GM18951 (cell line): ENCODE measurements around the gene RASSF10.

Experiments
- POLR2A ChIP-seq: IDR thresholded peaks from 4 replicates; pipeline ENCODE4 v1.6.1; 2011; ENCODE audit warnings: mild to moderate bottlenecking; ENCODE audit not compliant: insufficient read length, insufficient read depth; ENCODE audit errors: extremely low read depth
- in situ Hi-C: fragments of 300-500 bp; cut with MboI; formaldehyde crosslinking; loops from one replicate; pipeline ENCODE4 v1.12.0; 2022; ENCODE audit warnings: low sequenced_read_pairs, mixed read lengths, inconsistent platforms; ENCODE audit not compliant: unreplicated experiment

The RASSF10 gene

GRCh38 chr11:12979928-12980689, 29.0 kb upstream of the RASSF10 start:
- in situ Hi-C loops = no loop called here
- TF ChIP-seq POLR2A = no peak

GRCh38 chr11:12981676-12982522, 27.2 kb upstream of the RASSF10 start:
- in situ Hi-C loops = no loop called here
- no peak for TF ChIP-seq POLR2A

- in situ Hi-C loops = no loop called here
- TF ChIP-seq POLR2A = no peak
Observed at GRCh38 chr11:12983336-12983735, 25.8 kb upstream of the RASSF10 start.

GRCh38 chr11:12986194-12986898, 22.8 kb upstream of the RASSF10 start:
- in situ Hi-C loops = no loop called here

GRCh38 chr11:12989428-12990161, 19.5 kb upstream of the RASSF10 start:
- no peak for TF ChIP-seq POLR2A
- in situ Hi-C loops = no loop called here

More at GRCh38 chr11:12986194-12986898, 22.8 kb upstream of the RASSF10 start:
- TF ChIP-seq POLR2A = no peak

GRCh38 chr11:12990162-12990480, 19.0 kb upstream of the RASSF10 start:
- no peak for TF ChIP-seq POLR2A
- in situ Hi-C loops = no loop called here

- no peak for TF ChIP-seq POLR2A
- in situ Hi-C loops = no loop called here
Observed at GRCh38 chr11:12991426-12991825, 17.7 kb upstream of the RASSF10 start.

GRCh38 chr11:12993626-12994025, 15.5 kb upstream of the RASSF10 start:
- TF ChIP-seq POLR2A = no peak
- in situ Hi-C loops = no loop called here

- in situ Hi-C loops = no loop called here
- no peak for TF ChIP-seq POLR2A
Observed at GRCh38 chr11:12994476-12994875, 14.6 kb upstream of the RASSF10 start.

- in situ Hi-C loops = no loop called here
- TF ChIP-seq POLR2A = no peak
Observed at GRCh38 chr11:12995188-12995587, 13.9 kb upstream of the RASSF10 start.

GRCh38 chr11:12995823-12996222, 13.3 kb upstream of the RASSF10 start:
- in situ Hi-C loops = no loop called here
- no peak for TF ChIP-seq POLR2A

GRCh38 chr11:12997168-12997567, 11.9 kb upstream of the RASSF10 start:
- no peak for TF ChIP-seq POLR2A
- in situ Hi-C loops = no loop called here

- no peak for TF ChIP-seq POLR2A
- in situ Hi-C loops = no loop called here
Observed at GRCh38 chr11:12998336-12998735, 10.8 kb upstream of the RASSF10 start.

- in situ Hi-C loops = no loop called here
- TF ChIP-seq POLR2A = no peak
Observed at GRCh38 chr11:12999597-12999996, 9.5 kb upstream of the RASSF10 start.
